ENCODE results near the gene ZBTB8OS.
"Not testable (repeated sequence)": the region's sequence is repeated elsewhere in the genome, so short reads cannot be mapped to it uniquely, and the experiment has no call there.

The ZBTB8OS gene

DNA sequence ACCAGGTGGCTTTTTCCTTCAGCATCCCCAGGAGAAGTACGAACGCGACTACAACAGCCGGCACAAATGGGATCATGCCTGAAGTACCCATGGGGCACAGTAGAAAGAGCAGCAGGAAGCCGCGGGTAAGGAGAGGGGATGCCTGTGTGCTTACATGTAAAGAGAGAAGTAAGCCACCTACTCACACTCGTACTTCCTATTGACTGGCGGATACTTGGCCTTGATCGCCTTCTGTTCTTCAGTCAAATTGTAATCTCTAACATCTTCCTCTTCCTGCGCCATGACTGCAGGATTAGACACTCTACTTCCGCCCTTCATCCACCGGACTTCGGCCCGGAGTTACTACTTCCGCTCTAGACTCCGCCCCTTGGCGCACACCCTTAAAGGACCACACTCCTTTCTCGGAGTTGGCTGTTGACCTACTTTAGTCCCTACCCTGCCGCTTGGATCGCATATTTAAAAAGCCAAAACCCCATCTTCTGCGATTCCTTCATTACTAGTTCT is at the start of gene ZBTB8OS:
Gene ZBTB8OS (minus strand): TSS at position 303 of the 504 bp plus-strand sequence. CDS start 21 bp downstream, at position 282.
- DNase-seq (ENCODE audit: low read depth, low spot score), result peak; percentile 95

DNA sequence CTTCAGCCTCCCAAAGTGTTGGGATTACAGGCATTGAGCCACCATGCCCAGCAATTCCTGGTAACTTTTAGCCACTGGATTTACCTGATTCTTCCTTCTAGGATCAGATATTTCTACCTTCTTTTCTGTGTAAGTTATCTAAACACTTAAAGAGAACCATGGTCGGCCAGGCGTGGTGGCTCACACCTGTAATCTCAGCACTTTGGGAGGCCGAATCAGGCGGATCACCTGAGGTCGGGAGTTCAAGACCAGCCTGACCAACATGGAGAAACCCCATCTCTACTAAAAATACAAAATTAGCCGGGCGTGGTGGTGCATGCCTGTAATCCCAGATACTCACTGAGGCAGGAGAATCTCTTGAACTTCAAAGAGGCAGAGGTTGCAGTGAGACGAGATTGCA is 46.6 kb upstream of the ZBTB8OS start:
- DNase-seq (ENCODE audit: low read depth, low spot score), result not testable (repeated sequence)

DNA sequence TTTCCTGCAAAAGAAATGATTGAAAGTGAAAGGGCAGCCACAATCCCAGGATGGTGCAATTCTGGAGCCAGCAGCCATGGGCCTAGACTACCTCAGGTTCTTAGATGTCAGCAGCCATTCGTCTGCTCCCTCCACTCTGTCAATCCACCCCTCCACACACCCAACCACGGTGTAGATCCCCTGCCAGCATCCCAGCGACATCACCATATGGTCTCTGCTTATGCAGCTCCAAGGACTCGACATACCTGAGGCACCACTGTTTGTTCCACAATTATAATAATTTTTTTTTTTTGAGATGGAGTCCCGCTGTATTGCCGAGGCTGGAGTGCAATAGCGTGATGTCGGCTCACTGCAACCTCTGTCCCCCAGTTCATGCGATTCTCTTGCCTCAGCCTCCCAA is 45.7 kb upstream of the ZBTB8OS start:
- no peak for DNase-seq (ENCODE audit: low read depth, low spot score)

GRCh38 chr1:32695098-32695904 is 45.0 kb upstream of the ZBTB8OS start:
- peak; percentile 77 for DNase-seq (ENCODE audit: low read depth, low spot score)

- no peak for DNase-seq (ENCODE audit: low read depth, low spot score)
Observed at GRCh38 chr1:32693455-32694174, 43.3 kb upstream of the ZBTB8OS start.

DNA sequence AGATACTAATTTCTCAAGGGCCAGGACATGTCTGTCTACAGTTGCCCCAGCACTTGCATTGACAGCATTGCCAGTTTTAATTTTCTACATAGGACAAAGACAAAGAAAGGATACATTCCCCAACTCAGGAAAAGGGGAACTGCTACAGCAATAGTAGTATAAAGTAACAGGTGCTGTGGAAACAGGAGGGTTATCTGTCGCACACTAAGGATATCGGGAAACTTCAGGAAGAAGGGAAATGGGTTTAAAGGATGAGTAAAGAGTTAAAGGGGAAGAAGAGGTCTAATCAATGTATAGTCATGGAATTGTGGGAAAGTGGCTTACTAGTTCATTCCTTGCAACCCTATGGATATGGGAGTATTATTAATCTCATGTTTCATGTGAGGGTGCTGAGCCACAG is 36.0 kb upstream of the ZBTB8OS start:
- no peak for DNase-seq (ENCODE audit: low read depth, low spot score)

- no peak for DNase-seq (ENCODE audit: low read depth, low spot score)
Observed at GRCh38 chr1:32685498-32685897, 35.1 kb upstream of the ZBTB8OS start.

GRCh38 chr1:32684167-32684811 is 33.9 kb upstream of the ZBTB8OS start:
- no peak for DNase-seq (ENCODE audit: low read depth, low spot score)

DNA sequence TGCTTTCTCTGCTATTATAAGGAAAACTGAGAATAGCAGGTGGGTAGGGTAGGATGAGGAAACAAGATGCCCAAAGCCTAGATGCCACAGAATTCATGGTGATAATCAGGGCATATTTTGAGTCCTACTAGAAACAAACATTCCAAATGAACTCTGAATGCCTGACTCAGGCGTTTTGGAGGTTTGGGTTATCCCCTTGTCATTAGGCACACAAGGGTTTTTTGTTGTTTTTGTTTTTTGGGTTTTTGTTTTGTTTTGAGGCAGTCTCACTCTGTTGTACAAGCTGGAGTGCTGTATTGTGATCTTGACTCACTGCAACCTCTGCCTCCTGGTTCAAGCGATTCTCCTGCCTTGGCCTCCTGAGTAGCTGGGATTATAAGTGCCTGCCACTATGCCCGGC is 33.0 kb upstream of the ZBTB8OS start:
- DNase-seq (ENCODE audit: low read depth, low spot score), result no peak

- no peak for DNase-seq (ENCODE audit: low read depth, low spot score)
Observed at GRCh38 chr1:32681999-32682398, 31.6 kb upstream of the ZBTB8OS start.

DNA sequence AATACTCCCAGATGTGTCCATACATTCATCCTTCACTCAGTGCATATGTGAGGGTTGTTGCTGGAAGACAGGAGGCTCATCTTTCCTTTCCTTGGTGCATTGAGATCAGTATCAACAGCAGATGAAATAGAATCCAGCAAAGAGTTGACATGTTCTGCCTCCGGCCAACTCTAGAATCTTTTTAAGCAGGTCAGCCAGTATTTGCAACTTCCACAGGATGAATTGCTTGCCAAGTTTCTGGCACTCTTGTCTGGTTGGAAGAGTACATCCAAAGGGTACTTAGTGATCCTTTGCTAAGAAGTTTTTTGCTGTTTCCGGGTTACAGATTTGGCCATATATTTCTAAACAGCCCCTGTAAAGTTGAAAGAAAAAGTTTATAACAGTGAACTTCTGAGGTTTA is 31.2 kb upstream of the ZBTB8OS start:
- peak; percentile 36 for DNase-seq (ENCODE audit: low read depth, low spot score)

GRCh38 chr1:32680642-32681041 is 30.3 kb upstream of the ZBTB8OS start:
- DNase-seq (ENCODE audit: low read depth, low spot score), result no peak

- DNase-seq (ENCODE audit: low read depth, low spot score), result not testable (repeated sequence)
Observed at GRCh38 chr1:32679993-32680392, 29.6 kb upstream of the ZBTB8OS start.

DNA sequence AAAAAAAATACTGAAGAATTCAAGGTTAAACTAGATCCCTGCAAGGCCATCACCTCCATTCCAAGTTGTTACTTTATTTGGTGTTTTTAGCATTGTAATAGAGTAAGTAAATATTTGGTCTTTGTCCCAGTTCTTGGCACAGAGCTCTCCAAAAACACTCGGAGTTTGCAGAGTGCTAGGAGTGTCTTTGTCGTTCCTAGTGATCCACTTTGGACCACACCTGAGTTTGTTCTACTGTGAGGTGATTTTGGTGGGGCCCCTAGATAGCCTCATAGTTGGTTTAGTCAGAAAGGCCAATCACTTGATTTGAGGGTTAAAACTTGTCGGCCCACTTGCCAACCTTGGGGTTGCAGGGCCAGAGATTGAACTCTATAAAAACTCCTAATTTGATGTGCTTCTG is 26.6 kb upstream of the ZBTB8OS start:
- DNase-seq (ENCODE audit: low read depth, low spot score), result no peak

GRCh38 chr1:32668716-32669115 is 18.4 kb upstream of the ZBTB8OS start:
- not testable (repeated sequence) for DNase-seq (ENCODE audit: low read depth, low spot score)

DNA sequence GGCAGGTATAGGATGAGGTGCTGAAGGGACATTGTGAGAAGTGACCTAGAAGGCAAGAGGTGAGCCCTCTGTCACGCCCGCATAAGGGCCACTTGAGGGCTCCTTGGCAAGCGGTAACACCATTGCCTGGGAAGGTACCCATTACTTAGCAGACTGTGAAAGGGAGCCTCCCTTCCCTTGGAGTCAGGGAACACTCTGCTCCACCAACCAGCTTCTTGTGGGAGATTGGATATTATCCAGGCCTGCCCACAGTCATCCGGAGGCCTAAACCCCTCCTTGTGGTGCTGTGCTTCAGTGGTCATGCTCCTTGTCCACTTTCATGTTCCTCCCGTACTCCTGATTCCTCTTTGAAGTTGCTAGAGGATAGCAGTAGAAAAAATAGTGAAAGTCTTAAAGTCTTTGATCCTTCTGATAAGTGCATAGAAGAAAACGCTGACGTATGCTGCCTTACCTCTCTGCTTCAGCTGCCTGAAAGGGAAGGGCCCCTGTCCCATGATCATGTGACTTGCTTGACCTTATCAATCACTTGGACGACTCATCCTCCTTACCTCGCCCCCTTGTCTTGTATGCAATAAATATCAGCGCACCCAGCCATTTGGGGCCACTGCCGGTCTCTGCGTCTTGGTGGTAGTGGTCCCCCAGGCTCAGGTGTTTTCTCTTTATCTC is 16.7 kb upstream of the ZBTB8OS start:
- peak; percentile 44 for DNase-seq (ENCODE audit: low read depth, low spot score)

GRCh38 chr1:32665915-32666314 is 15.6 kb upstream of the ZBTB8OS start:
- DNase-seq (ENCODE audit: low read depth, low spot score), result no peak

- DNase-seq (ENCODE audit: low read depth, low spot score), result no peak
Observed at GRCh38 chr1:32659581-32659980, 9.2 kb upstream of the ZBTB8OS start.

- no peak for DNase-seq (ENCODE audit: low read depth, low spot score)
Observed at GRCh38 chr1:32652244-32652962, 2.1 kb upstream of the ZBTB8OS start.

GRCh38 chr1:32651461-32652073 is 1.2 kb upstream of the ZBTB8OS start:
- no peak for DNase-seq (ENCODE audit: low read depth, low spot score)
